SK-N-MC (cell line): ENCODE measurements around the gene UCHL5.

ENCODE experiments used
- EZH2 ChIP-seq: fragments of 200-600 bp; sonication (generic); IDR thresholded peaks from one replicate; pipeline ENCODE4 v1.6.1; 2017; ENCODE audit warnings: antibody characterized with exemption
- FOXP2 ChIP-seq: optimal IDR thresholded peaks from 2 replicates; pipeline ENCODE3; 2011; ENCODE audit warnings: mild to moderate bottlenecking, moderate library complexity; ENCODE audit not compliant: insufficient read depth; ENCODE audit errors: extremely low read length, control extremely low read depth

DNA sequence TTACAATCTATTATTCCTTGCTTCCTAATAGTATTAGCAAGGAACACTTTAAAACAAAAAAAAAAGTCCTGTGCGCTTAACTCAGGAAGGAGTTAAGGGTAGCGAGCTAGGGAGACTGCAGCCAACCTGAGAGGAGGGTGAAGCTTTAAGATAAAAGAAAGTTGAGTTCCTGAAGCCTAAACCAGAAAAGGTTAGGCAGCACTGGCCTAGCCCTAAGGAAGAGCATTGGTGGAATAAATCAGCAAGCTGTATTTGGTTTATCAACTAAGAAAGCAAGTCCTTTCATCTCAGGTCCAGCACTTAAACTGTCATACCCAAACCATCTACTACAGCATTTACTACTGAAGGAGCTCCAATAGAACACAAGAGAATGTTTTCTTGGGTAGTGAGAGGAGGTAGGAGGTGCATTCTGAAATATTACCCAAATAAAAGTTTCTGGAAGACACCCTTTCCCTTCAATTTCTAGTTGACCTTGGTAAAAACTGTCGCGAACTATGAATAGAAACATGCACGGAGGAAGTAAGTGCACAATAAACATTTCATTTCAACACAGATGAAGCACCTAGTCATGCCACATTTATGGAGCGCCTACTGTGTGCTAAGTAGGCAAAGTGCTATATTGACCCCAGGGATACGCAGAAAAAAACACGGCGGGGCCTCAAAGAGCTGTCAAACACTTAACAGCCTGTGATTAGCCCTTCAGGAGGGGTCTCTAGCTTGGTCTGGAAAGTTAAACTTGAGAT lies 44.8 kb upstream of the UCHL5 start:
- TF ChIP-seq FOXP2 (no peak), EZH2 (no peak)
